ENCODE results near the gene GNGT1.

GRCh38 chr7:93913197-93913596 lies 6.8 kb downstream of the GNGT1 start:
- TF ChIP-seq, protein P1, sequence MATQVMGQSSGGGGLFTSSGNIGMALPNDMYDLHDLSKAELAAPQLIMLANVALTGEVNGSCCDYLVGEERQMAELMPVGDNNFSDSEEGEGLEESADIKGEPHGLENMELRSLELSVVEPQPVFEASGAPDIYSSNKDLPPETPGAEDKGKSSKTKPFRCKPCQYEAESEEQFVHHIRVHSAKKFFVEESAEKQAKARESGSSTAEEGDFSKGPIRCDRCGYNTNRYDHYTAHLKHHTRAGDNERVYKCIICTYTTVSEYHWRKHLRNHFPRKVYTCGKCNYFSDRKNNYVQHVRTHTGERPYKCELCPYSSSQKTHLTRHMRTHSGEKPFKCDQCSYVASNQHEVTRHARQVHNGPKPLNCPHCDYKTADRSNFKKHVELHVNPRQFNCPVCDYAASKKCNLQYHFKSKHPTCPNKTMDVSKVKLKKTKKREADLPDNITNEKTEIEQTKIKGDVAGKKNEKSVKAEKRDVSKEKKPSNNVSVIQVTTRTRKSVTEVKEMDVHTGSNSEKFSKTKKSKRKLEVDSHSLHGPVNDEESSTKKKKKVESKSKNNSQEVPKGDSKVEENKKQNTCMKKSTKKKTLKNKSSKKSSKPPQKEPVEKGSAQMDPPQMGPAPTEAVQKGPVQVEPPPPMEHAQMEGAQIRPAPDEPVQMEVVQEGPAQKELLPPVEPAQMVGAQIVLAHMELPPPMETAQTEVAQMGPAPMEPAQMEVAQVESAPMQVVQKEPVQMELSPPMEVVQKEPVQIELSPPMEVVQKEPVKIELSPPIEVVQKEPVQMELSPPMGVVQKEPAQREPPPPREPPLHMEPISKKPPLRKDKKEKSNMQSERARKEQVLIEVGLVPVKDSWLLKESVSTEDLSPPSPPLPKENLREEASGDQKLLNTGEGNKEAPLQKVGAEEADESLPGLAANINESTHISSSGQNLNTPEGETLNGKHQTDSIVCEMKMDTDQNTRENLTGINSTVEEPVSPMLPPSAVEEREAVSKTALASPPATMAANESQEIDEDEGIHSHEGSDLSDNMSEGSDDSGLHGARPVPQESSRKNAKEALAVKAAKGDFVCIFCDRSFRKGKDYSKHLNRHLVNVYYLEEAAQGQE (IDR thresholded peaks at IDR 0.05; ENCODE audit: insufficient read depth in 1 of 2, low read depth in 2 of 2, low read length in 1 of 2), result no peak
- no peak for TF ChIP-seq CTCF (IDR thresholded peaks at IDR 0.05)
- TF ChIP-seq SIN3A (IDR thresholded peaks at IDR 0.05; ENCODE audit: borderline replicate concordance, insufficient read depth, low read depth, low read length), result no peak
- no peak for TF ChIP-seq POLR2AphosphoS5 (IDR thresholded peaks at IDR 0.05; ENCODE audit: low read depth, low read length)
